SK-N-SH (cell line): ENCODE data around the gene CACNA2D4. TPM values are rescaled to one million over a fixed set of nuclear protein-coding genes. Genes with fewer than 3 reads are reported as not detected.

Experiments
- CTCF ChIA-PET: fragments of 300-600, 350-600 bp; formaldehyde crosslinking; extraction: SDS; loops from one replicate; lab custom pipeline; 2021; lab: Yijun Ruan, JAX
- POLR2A ChIA-PET: fragments of 350-600 bp; sonication (Branson Sonifier 250); formaldehyde crosslinking; extraction: SDS; loops from one replicate; lab custom pipeline; 2020; ENCODE audit warnings: antibody characterized with exemption, inconsistent platforms; lab: Yijun Ruan, JAX
- DNase-seq: peaks from one replicate; pipeline ENCODE4 v3.0.0; 2012
- H2AFZ ChIP-seq: fragments of 200-600 bp; sonication (generic); 2 replicates; pipeline ENCODE4 v1.8.1; 2016; ENCODE audit warnings: antibody characterized with exemption, mild to moderate bottlenecking, low read depth
- H3F3A ChIP-seq: fragments of 200-600 bp; sonication (generic); replicated peaks from 2 replicates; pipeline ENCODE3; 2016; ENCODE audit warnings: antibody characterized with exemption, mild to moderate bottlenecking; ENCODE audit not compliant: insufficient read depth
- H3K27ac ChIP-seq, 2 experiments: fragments of 200-500 bp in 1 of 2; fragments of 200-600 bp in 1 of 2; sonication (Bioruptor generic) in 1 of 2; sonication (generic), shearing (Covaris generic) in 1 of 2; 2 replicates each; pipeline versions ENCODE4 v1.5.1 to v1.6.1; 2014 to 2016; ENCODE audit warnings: low read depth in 2 of 2, inconsistent platforms in 1 of 2, low read length in 1 of 2, mild to moderate bottlenecking in 1 of 2, mixed read lengths in 1 of 2
- H3K27me3 ChIP-seq: fragments of 200-600 bp; sonication (generic), shearing (Covaris generic); 2 replicates; pipeline ENCODE4 v1.6.1; 2016; ENCODE audit warnings: mixed run types; ENCODE audit not compliant: insufficient read depth
- H3K36me3 ChIP-seq, 2 experiments: fragments of 200-500 bp in 1 of 2; fragments of 200-600 bp in 1 of 2; sonication (Bioruptor generic) in 1 of 2; sonication (generic) in 1 of 2; replicated peaks in 1 of 2; 2 replicates each; pipeline versions ENCODE3 to v1.5.1; 2014 to 2016; ENCODE audit warnings: low read length in 1 of 2, mild to moderate bottlenecking in 1 of 2; ENCODE audit not compliant: insufficient read depth in 2 of 2, control insufficient read depth in 1 of 2
- H3K4me1 ChIP-seq, 2 experiments: fragments of 200-500 bp in 1 of 2; fragments of 200-600 bp in 1 of 2; sonication (Bioruptor generic) in 1 of 2; sonication (generic), shearing (Covaris generic) in 1 of 2; 2 replicates each; pipeline versions ENCODE4 v1.5.1 to v1.6.1; 2014 to 2016; ENCODE audit warnings: low read depth in 1 of 2, low read length in 1 of 2, mixed run types in 1 of 2; ENCODE audit not compliant: insufficient read depth in 2 of 2, control insufficient read depth in 1 of 2
- H3K4me2 ChIP-seq: fragments of 200-600 bp; sonication (generic), shearing (Covaris generic); 2 replicates; pipeline ENCODE4 v1.6.1; 2017; ENCODE audit warnings: mixed run types
- H3K4me3 ChIP-seq, 2 experiments: fragments of 200-500 bp in 1 of 2; fragments of 200-600 bp in 1 of 2; sonication (Bioruptor generic) in 1 of 2; sonication (generic), shearing (Covaris generic) in 1 of 2; 2 replicates each; pipeline versions ENCODE4 v1.5.1 to v1.8.1; 2014 to 2016; ENCODE audit warnings: low read depth in 2 of 2, inconsistent platforms in 1 of 2, low read length in 1 of 2, mild to moderate bottlenecking in 1 of 2, mixed read lengths in 1 of 2, moderate library complexity in 1 of 2
- H3K79me2 ChIP-seq: fragments of 200-600 bp; sonication (generic); 2 replicates; pipeline ENCODE4 v1.8.1; 2017; ENCODE audit warnings: mild to moderate bottlenecking; ENCODE audit not compliant: insufficient read depth
- H3K9ac ChIP-seq: fragments of 200-600 bp; sonication (generic); 2 replicates; pipeline ENCODE4 v1.6.1; 2017; ENCODE audit warnings: mixed run types
- H3K9me2 ChIP-seq: fragments of 200-600 bp; sonication (generic); 2 replicates; pipeline ENCODE4 v1.6.1; 2017; ENCODE audit warnings: mixed run types
- H3K9me3 ChIP-seq: fragments of 200-600 bp; sonication (generic); 2 replicates; pipeline ENCODE4 v1.6.1; 2017; ENCODE audit warnings: mixed run types, mild to moderate bottlenecking, moderate library complexity
- H4K20me1 ChIP-seq: fragments of 200-600 bp; sonication (generic); 2 replicates; pipeline ENCODE4 v1.6.1; 2017; ENCODE audit warnings: mild to moderate bottlenecking, mixed run types; ENCODE audit not compliant: insufficient read depth
- CHD2 ChIP-seq: fragments of 150-350 bp; IDR thresholded peaks from 2 replicates; pipeline ENCODE4 v1.6.1; 2018; ENCODE audit warnings: low read length; ENCODE audit not compliant: partially characterized antibody
- EP300 ChIP-seq, 2 experiments: IDR thresholded peaks; 2 replicates each; pipeline versions ENCODE4 v1.4.0 to v1.6.1; 2012; ENCODE audit warnings: borderline replicate concordance in 1 of 2, low read depth in 1 of 2, low read length in 1 of 2
- EZH2phosphoT487 ChIP-seq: fragments of 200-600 bp; sonication (generic); IDR thresholded peaks from 2 replicates; pipeline ENCODE4 v1.6.1; 2017; ENCODE audit warnings: low read depth, mixed run types, mild to moderate bottlenecking, antibody characterized with exemption, moderate library complexity, borderline replicate concordance
- GATA2 ChIP-seq: sonication (generic); formaldehyde crosslinking; IDR thresholded peaks from 2 replicates; pipeline ENCODE4 v1.5.0; 2020; ENCODE audit warnings: mild to moderate bottlenecking, missing genetic modification reagents
- JUND ChIP-seq: IDR thresholded peaks from 2 replicates; pipeline ENCODE4 v1.4.0; 2012
- MAX ChIP-seq: IDR thresholded peaks from 2 replicates; pipeline ENCODE4 v1.4.0; 2012; ENCODE audit warnings: low read depth
- NFIC ChIP-seq: IDR thresholded peaks from 2 replicates; pipeline ENCODE4 v1.4.0; 2012; ENCODE audit warnings: borderline replicate concordance
- PBX3 ChIP-seq: IDR thresholded peaks from 2 replicates; pipeline ENCODE4; 2012
- POLR2AphosphoS5 ChIP-seq: IDR thresholded peaks from 2 replicates; pipeline ENCODE4 v1.6.1; 2012; ENCODE audit warnings: low read depth, low read length
- RAD21 ChIP-seq: IDR thresholded peaks from 2 replicates; pipeline ENCODE4 v1.6.1; 2012; ENCODE audit warnings: mild to moderate bottlenecking, low read length
- REST ChIP-seq: IDR thresholded peaks from 2 replicates; pipeline ENCODE4 v1.6.1; 2012; ENCODE audit warnings: mild to moderate bottlenecking, low read depth, low read length, moderate library complexity
- RXRA ChIP-seq: IDR thresholded peaks from 2 replicates; pipeline ENCODE4 v1.4.0; 2012; ENCODE audit warnings: low read depth, mild to moderate bottlenecking, borderline replicate concordance
- SIN3A ChIP-seq: IDR thresholded peaks from 2 replicates; pipeline ENCODE4 v1.6.1; 2012; ENCODE audit warnings: low read depth, mild to moderate bottlenecking, low read length, moderate library complexity, borderline replicate concordance
- YY1 ChIP-seq: IDR thresholded peaks from 2 replicates; pipeline ENCODE4 v1.4.0; 2012; ENCODE audit warnings: low read depth, mild to moderate bottlenecking
- WGBS: methylation state at CpG from one replicate; pipeline ENCODE4 v1.1.6; 2017; ENCODE audit warnings: low lambda C conversion rate; 5-methylcytosine and 5-hydroxymethylcytosine counted together
- polyA plus RNA-seq, 3 experiments: library from polyadenylated mRNA; depleted of rRNA; stranded (reverse); fragments of >200 nt; gene quantifications; 2 replicates each; pipeline ENCODE4 v1.2.3, GENCODE V29; 2012

The CACNA2D4 gene
- polyA plus RNA-seq, 1 of the 3 experiments (the other 2 are of a cell fraction), result 0.02 TPM

DNA sequence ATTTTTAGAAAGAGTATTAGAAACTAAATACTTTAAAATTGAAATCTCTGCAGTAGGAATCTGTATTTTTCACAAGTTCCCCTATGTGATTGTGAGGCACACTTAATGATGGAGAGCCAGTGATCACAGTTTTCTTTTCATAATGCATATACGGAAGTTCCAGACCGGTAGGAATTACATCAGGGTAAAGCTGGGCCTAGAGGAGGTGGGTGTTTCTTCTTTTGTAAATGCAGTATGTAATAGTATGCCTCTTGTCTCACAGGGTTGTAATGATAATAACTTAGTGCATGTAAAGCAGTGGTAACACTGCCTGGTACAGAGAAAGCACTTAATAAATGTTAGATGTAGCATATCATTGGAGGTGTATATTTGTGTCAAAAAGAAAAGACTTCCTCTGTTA, 155.3 kb downstream of the CACNA2D4 start:
- peaks cover 5% of the 10 kb centered on the region; the same call in 1 of the 2 replicates for H3K9me3 ChIP-seq
- H4K20me1 ChIP-seq, result no peaks in the 10 kb centered on the region
- peaks cover 9 to 12% of the 10 kb centered on the region in 2 experiments for H3K36me3 ChIP-seq
- POLR2A ChIA-PET, result no interaction called here
- H3K4me2 ChIP-seq, result no peak overlapping the region
- TF ChIP-seq EZH2phosphoT487 (no peak), NFIC (no peak), PBX3 (no peak), MAX (no peak), RAD21 (no peak), RXRA (no peak), JUND (no peak)
- DNase-seq, result no peak
- no peak overlapping the region for H3K4me3 ChIP-seq
- no peaks in the 10 kb centered on the region for H3K9me2 ChIP-seq
- H3K79me2 ChIP-seq, result peaks cover 26% of the 10 kb centered on the region; the same call in 1 of the 2 replicates
- CTCF ChIA-PET, result interaction anchor here (0.8 kb wide), 1 partner anchor 28 kb away, joined by 3 read pairs; no protein-coding TSS in a partner anchor
- no peak overlapping the region for H3K27ac ChIP-seq
- peaks cover 7% of the 10 kb centered on the region for H3F3A ChIP-seq
- 100% methylated on average over 2 of the region's 2 CpGs for WGBS
- H3K9ac ChIP-seq, result no peak overlapping the region
- no peaks in the 10 kb centered on the region; a peak in 1 of 4 replicates for H3K4me1 ChIP-seq
- H2AFZ ChIP-seq, result no peak overlapping the region
- no peaks in the 10 kb centered on the region for H3K27me3 ChIP-seq

DNA sequence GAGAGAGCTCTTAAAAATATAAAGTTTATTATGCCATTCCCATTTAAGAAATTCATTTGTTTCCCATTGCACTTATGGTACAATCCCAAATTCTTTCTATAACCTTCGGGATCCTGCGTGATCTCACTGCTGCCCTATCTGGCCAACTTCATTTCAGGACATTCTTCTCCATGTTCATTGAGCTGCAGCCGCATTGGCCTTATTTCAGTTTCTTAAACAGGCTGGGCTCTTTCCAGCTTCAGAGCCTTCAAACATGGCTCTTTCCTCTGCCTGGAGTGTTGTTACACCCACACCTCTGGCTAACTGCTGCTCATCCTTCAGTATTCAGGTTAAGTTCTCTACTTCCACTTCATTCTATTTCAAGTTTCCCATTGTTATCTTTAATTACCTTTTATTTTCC, 156.6 kb downstream of the CACNA2D4 start:
- H3K4me2 ChIP-seq, result no peak overlapping the region
- TF ChIP-seq YY1 (no peak), SIN3A (no peak), POLR2AphosphoS5 (no peak), EP300 (IDR thresholded peaks at IDR 0.05; ENCODE audit: borderline replicate concordance in 1 of 2, low read depth in 1 of 2, low read length in 1 of 2) (no peak), GATA2 (CRISPR knock-in tag) (no peak), REST (no peak), CHD2 (no peak)
- H3K79me2 ChIP-seq, result peaks cover 25% of the 10 kb centered on the region; the same call in 1 of the 2 replicates
- H3F3A ChIP-seq, result peaks cover 7% of the 10 kb centered on the region
- CTCF ChIA-PET, result interaction anchor here (0.7 to 1.3 kb wide), 7 partner anchors 9 to 206 kb away, joined by 3 to 7 read pairs (median 3); partner anchors contain the start of gene ADIPOR2
- no peaks in the 10 kb centered on the region for H3K9me2 ChIP-seq
- WGBS, result 95% methylated on average over 3 of the region's 3 CpGs
- H3K9ac ChIP-seq, result no peak overlapping the region
- no peak overlapping the region for H2AFZ ChIP-seq
- no peak overlapping the region for H3K27ac ChIP-seq
- H3K4me1 ChIP-seq, result no peaks in the 10 kb centered on the region; a peak in 1 of 4 replicates
- peaks cover 5% of the 10 kb centered on the region; the same call in 1 of the 2 replicates for H3K9me3 ChIP-seq
- POLR2A ChIA-PET, result no interaction called here
- H3K27me3 ChIP-seq, result no peaks in the 10 kb centered on the region
- peaks cover 13 to 24% of the 10 kb centered on the region in 2 experiments for H3K36me3 ChIP-seq
- no peak overlapping the region for H3K4me3 ChIP-seq
- H4K20me1 ChIP-seq, result no peaks in the 10 kb centered on the region
- DNase-seq, result no peak
